NCI-H2171 (cell line): ENCODE data around the gene LARP1.
A peak's percentile ranks its signal among the peaks of the same experiment; 100 is the strongest.
"Not testable (repeated sequence)": the region's sequence is repeated elsewhere in the genome, so short reads cannot be mapped to it uniquely, and the experiment has no call there.

Experiments
- DNase-seq: peaks from one replicate; lab custom pipeline; 2025; lab: John Stamatoyannopoulos, UW

LARP1 gene

DNA sequence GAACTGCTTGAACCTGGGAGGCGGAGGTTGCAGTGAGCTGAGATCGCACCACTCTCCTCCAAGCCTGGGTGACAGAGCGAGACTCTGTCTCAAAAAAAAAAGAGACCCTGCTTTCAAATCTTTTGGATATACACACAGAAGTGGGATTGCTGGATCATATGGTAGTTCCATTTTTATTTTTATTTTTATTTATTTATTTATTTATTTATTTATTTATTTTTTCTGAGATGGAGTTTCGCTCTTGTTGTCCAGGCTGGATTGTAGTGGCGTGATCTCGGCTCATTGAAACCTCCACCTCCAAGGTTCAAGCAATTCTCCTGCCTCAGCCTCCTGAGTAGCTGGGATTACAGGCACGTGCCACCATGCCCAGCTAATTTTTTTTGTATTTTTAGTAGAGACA, 19.8 kb upstream of the LARP1 start:
- not testable (repeated sequence) for DNase-seq

DNA sequence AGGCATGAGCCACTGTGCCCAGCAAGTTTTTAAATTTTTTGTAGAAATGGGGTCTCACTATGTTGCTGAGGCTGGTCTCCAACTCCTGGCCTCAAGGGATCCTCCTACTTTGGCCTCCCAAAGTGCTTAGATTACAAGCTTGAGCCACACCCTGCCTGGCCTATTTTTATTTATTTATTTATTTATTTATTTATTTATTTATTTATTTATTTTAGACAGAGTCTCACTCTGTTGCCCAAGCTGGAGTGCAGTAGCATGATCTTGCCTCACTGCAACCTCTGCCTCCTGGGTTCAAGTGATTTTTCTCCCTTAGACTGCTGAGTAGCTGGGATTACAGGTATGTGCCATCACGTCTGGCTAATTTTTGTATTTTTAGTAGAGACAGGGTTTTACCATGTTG, 18.8 kb upstream of the LARP1 start:
- DNase-seq, result not testable (repeated sequence)

DNA sequence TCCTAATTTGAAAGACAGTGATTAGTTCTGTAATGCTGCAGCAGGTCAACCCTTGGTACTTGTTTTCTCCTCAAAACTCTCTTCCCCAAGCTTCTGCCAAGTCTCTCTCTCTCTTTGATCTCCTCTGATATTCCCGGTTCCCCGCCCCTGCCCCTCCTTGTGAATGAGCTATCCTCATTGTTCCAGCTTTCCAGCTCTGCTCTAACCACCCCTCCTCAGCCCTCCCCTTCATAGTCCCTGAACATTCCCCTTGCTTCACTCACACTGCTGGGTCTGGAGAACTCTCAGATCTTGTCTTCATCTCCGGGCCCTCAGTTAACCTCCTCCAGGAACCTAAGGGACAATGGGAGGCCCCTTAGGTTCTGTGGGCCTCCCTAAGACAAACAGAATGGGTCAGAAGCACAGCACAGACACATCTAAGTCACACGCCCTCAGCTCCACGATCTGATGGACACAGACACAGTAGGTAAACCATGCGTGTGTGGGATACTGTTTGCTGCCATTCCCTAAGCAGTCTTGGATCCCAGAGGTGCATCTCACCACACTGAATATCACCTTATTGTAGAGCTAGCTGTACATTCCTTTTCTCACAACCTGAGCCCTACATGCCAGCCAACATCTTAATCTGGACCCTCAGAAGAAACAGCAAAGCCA, 17.4 kb upstream of the LARP1 start:
- no peak for DNase-seq

DNA sequence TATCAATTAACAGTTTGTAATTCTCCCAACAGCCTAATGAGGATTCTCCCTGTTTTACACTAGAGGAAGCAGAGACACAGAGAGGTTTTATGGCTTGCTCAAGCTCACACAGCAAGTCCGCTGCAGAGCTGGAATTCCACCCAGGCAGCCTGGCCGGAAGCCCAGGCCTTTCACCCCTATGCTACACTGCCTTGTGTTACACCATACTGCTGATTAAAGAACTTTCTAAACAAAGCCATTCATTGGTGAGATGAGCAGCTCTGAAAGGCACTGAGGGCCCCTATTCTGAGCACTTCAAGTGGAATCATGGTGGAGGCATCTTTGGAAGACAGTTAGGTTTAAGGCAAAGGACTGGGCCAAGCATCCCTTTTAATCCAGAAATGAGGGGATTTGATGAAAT, 14.7 kb upstream of the LARP1 start:
- no peak for DNase-seq

DNA sequence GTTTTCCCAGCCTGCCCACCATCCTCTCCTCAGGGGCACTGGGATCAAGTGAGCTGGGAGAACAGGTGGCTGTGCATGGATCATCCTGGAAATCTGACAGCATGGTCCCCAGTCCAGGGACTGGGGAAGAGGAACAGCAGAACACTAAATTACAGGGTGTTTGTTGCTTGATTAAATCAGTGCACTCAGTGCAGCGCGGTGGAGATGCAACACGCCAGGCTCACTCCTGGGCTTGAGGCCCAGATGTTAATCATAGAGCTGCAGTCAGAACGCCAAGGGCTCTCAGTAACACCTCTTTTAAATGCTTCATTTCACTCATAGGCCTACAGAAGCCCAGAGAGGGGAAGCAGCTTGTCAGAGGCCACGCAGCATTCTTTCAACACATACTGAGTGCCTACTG, 14.2 kb upstream of the LARP1 start:
- no peak for DNase-seq

DNA sequence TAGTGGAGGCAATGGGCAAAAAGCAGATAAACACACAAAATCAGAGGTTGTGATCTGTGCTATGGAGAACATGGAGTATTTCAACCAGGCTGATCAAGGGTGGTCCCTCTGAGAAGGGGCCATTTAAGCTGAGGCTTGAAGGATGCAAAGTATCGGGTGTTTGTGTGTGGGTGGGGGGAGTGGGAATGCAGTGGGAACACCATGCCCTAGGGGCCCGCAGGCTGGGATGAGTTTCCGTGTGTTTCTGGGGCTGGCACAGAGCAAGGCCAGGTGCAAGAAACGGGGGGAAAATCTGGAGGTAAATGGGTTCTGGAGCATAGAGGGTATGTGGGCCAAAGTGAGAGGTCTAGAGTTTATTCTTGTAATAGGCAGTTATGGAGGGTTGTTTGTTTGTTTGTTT, 13.8 kb upstream of the LARP1 start:
- no peak for DNase-seq

DNA sequence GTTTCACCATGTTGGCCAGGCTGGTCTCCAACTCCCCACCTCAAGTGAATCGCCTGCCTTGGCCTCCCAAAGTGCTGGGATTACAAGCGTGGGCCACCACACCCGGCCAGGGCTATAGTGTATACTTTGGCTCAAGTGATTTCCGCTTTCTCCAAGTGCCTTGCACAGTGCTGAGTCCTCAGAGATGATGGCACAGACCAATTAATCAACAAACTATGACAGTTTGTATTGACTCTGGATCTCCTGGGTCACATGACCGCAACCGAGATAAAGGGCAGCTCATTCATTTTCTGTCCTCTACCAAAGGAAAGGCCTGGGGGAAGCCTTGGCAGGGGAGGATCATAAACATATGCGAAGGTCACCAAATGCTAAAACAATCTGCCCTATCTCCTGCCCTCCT, 11.4 kb upstream of the LARP1 start:
- no peak for DNase-seq

DNA sequence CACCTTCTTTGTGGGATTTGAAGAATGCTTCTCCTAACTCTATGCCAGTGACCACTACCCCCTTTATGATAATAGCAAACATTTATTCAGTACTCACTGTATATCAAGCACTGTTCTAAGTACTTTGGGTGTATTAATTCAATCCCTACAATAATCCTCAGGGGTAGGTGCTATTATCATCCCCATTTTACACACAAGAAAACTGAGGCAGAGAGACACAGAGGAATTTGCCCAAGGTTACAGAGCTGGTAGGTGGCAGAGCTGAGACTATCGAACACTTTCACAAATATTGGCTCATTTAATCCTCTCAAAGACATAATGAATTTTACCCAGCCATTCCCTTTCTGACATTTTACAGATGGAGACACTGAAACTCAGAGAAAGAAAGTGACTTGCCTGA, 9.8 kb upstream of the LARP1 start:
- DNase-seq, result no peak

DNA sequence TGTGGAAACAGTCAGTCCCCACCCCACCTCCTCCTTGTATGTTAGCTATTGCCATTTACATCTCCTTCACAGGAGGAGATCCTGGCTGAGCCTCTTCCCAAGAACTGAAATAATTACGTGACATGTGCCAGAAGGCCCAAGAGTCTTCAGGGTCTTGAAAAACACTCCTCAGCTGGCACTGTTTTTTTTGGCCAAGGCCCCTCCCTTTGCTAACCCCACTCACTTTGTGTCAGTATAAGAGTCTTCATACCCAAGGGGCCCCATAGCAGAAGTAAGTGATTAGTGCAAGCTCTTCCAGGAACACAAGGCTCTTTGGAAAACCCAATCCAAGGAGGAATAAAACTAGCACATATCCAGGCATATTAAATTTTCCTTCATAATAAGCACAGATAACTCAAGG, 5.7 kb upstream of the LARP1 start:
- DNase-seq, result no peak

DNA sequence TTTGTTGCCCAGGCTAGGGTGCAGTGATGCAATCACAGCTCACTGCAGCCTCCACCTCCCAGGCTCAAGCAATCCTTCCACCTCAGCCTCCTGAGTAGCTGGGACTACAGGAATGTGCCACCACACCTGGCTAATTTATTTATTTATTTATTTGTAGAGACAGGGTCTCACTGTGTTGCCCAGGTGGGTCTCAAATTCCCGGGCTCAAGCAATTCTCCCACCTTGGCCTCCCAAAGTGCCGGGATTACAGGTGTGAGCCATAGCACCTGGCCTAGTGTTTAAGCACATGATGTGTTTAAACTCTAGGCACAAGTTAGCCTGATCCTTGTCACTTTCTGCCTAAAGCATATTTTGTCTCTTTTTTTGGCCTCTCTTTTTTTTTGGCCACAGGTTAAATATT, 4.5 kb upstream of the LARP1 start:
- not testable (repeated sequence) for DNase-seq

DNA sequence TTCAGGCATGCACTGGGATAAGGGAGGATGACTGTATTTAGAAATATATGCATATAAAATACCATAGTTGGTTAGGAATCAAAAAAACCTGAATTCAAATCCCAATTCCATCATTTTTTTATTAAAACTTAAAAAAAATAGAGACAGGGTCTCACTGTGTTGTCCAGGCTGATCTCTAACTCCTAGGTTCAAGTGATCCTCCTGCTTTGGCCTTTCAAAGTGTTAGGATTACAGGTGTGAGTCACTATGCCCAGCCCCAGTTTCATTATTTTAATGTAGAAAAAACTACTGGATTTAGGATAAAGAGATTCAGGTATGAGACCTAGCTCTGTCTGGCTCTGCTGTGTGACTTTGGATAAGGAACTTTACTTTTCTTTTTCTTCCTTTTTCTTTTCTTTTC, 3.3 kb upstream of the LARP1 start:
- no peak for DNase-seq

DNA sequence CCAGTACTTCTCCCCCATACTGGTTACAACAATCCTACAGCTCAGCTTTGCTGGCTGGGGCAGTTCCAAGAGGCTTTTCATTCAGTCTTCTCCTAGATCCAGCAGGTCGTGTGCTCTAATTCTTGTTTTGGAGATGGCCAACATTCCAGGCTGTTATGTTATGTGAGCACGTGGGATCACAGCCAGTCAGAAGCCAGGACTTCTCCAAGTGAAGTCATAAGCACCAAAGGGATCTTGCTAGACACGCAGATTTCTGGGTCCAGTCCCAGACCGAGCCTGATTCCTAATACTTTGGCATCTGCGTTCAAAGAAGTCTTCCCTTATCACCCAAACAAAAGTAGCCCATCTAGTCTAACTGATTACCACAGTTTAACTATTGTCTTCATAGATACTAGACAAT, 1.4 kb upstream of the LARP1 start:
- no peak for DNase-seq

DNA sequence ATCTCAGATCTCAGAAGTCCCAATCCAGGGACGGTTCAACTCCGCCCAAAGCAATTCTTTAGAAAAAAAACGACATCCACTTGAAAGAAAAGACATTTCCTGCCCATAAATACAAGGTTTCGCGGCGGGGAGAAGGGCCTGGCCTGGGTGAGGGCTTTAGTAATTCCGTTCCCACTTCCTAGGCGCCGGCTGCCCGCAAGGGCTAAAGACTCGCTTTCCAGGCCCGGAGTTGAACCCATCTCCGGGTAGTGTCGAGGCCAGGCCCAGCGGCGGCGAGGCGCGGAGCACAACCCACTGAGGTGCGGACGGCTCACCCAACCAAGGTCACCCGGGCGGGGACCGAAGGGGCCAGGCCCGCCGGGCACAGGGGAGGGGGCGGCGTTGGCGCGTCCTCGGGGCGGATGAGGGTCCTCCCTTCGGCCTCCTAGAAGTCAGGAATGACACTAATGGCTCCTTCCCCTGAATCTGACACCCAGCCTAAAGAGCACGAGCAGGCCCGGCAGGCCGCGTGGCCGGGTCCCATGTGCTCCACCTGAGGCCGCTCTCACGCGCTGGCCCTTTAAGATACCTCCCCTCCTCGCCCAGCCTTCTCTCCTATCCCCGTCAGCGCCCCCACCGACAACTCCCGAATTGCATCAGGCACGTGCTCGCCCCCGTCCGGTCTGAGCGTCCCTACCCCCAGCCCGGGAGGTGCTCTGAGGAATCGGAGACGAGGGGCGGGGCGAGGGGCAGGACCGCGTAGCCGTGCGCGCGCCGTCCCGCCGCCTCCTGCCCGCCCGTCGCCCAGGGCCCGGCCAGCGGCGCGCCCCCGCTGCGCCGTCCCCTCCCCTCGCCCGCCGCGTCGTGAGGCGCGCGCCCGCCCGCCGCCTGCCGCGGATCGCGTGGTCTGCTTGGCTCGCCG, 467 bp upstream of the LARP1 start:
- peak; percentile 94 for DNase-seq

DNA sequence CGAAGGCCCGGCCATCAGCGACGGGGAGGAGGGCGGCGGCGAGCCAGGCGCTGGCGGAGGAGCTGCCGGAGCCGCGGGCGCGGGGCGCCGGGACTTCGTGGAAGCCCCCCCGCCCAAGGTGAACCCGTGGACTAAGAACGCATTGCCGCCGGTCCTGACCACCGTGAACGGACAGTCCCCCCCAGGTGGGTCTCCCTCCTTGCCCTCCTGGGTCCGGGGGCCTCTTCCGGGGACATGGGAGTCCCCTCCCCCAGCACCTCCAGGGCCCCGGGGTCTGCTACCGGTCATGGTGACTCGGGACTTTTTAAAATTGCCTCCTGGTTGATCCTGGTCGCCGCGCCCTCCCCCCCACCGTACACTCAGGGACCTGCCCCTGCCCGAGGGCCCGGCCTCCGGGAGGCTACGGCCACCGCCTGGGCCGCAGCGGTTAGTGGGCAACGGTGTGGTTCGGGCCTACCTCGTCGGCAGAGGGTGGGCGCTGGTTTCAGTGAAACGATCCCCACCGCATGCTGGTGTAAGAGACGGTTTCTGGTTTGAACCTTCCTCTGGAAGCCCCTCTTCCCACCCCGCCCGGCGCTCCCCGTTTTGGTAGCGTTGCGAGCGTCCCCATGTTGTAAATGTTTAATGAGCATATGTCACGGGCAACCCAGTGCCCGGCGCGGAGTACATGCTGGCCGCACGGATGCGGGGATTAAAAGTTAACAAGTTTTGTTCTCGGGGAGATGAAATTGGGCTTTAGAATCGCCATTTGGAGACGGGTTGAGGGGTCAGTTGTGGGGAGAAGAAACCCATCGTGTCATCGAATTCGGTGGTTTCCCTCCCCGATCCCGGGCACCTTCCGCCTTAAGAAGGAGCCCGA, 1.1 kb downstream of the LARP1 start:
- DNase-seq, result no peak

DNA sequence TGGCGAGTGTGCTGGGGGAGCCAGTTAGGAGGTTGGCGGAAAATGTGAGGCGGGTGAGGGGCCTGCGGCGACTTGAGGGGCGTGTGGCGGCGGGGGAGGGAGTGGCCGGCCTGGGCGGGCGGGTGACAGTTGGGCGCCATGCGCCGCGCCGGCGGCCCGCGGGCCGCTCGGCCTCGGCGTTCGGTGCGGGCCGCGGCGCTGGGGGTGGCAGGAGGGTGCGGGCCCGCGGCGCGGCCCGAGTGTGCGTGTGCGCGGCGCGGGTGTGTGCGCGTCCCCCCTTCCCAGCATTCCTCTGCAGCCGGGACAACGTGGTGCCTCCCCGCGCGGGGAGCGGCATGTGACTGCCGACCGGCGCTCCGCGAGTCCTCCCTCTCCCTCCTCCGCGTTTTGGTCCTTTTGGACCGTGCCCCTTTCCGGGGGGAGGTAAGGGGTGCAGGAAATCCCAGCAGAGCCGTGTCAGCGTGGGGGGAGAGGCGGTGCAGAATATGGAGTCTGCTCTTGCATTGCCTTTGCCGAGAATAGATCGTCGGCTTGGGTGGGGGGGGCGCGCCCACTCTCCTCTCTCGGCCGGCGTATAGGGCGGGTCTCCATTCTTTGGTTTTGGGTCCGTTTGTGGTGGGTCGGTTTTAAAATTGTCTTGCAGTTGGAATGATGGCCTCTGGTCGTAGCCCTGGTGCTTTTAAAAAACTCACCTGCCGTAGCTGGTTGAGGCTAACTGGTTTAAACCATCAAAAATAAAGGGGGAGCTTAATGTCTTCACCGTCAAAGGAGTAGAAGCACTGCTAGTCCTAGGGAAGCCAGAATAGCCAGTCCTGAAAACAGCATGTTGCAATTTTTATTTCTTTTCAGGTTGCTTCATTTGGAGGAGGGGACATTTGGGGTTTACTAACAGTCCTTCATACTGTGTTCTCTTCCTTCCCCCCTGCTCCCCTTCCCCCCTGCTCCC, 2.0 kb downstream of the LARP1 start:
- DNase-seq, result no peak

DNA sequence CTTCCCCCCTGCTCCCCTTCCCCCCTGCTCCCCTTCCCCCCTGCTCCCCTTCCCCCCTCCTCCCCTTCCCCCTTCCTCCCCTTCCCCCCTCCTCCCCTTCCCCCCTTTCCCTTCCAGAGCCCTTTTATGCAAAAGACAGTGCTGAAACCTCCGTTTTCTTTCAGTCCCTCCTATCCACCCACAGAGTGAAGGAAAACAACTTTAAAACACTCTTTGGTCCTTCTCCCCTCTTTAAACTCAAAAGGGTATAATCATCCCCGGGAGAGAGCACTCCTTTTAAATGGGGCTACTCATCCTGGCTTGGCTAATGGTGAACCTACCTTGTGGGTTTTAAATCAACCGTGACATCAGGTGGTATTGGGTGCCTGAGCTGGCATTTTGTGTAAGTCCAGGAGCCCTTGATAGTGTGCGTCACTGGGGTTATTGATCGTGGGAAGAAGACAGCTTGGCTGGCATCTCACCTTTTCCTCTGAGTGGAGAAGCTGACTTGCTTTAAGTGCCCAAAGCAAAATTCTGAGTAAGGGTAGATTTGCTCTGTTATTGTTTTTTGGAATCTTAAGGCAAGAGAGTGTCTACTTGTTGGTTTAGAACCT, 2.7 kb downstream of the LARP1 start:
- DNase-seq, result no peak

DNA sequence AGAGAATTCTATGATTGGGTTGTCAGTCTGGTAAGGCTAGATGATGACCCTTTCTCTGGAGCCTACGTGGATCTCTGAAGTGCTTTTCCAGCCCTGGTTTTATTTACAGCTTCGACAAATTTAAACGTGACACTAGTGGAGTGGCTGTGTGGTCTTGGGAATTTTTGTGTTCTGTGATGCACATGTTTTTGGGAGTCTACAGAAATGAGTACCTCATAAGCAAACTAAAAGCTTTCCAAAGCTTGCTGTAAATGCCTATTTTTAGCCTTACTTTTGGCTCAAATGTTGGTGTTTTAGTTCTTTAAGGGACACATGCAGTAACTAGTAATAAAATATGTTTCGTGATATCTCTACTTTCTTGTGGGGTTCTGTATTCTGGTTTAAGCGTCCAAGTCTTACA, 3.3 kb downstream of the LARP1 start:
- no peak for DNase-seq

DNA sequence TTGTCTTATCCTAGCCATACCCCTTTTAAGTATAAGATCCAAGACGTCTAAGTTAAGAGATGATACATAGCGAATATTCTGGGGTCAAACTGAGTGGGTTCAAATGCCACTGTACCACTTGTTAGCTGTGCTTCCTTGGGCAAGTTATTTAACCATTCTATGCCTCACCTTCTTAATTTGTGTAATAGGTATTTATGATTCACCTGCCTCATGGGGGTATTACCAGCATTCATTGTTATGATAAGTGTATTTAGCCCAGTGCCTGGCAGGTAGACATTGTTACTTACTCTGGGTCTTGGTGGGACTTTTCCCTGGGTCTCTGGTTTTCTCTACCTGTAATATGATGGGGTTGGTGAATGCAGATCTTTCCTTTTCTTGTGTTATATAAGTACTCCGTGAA, 3.8 kb downstream of the LARP1 start:
- DNase-seq, result no peak

DNA sequence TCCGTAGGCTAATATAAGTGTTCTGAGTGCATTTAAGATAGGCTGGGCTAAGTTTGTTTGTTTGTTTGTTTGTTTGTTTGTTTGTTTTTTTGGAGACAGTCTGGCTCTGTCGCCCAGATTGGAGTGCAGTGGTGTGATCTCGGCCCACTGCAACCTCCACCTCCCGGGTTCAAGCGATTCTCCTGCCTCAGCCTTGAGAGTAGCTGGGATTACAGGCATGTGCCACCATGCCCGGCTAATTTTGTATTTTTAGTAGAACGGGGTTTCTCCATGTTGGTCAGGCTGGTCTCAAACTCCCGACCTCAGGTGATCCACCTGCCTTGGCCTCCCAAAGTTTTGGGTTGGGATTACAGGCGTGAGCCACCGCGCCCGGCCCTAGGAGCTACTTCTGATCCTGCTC, 4.7 kb downstream of the LARP1 start:
- DNase-seq, result not testable (repeated sequence)

DNA sequence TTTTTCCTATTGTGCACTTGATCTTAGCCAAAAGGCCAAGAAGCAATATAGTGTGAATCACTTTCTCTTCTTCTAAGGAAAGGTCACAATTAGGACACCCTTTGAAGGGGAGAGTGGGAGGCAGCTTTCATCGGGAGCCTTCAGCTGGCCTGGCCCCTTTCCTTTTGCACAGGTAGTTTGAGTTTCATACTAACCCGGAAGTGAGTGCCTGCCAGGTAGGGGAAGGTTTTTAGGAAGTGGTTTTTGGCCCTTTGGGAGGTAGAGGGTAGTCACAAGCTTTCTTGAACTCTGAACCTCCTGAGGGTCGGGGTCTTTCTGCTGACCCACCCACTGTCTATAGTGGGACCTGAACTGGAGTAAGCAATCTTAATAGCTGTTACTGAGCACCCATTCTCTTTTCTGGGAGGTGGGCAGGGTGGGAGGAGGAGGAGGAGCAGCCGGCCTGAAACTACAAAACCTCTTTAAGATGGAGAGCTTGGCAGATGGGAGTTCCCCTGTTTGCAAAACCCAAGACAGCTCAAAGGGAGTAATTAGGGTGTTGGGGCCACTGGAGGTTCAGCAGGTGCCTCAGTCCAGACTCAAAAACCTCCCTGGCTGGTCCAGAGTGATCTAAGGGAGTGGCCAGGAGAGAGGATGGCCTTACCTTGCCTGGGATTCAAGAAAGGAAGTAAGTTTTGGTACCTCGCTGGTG, 6.0 kb downstream of the LARP1 start:
- DNase-seq, result no peak

DNA sequence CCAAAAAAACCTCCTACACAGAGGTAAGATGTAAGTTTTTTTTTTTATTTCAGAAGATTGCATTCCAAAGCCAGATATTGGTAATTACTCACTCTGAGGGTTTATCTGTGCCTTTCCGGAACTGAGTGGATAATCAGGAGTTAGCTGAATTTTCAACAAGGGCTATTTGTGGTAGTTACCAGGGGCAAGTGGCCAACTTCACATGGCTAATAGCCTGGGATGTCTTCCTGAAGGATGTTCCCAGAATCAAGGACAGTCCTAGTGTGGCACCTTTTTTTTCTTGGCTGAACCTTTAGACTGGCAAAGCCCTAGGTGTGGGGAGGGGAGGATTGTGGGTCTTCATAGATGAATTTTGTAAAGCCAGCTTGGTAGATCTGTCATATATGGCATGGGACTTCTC, 7.1 kb downstream of the LARP1 start:
- DNase-seq, result no peak
